ENCODE data around the gene PPIH. TPM values are rescaled to one million over a fixed set of nuclear protein-coding genes. Genes with fewer than 3 reads are reported as not detected.

Gene PPIH
- total RNA-seq, 1 donor from 2014 or later: 2.2 TPM

GRCh38 chr1:42669936-42670335 is 11.7 kb downstream of the PPIH start:
- no peak for TF ChIP-seq CTCF (IDR thresholded peaks at IDR 0.05)
- H3K4me3 ChIP-seq: no peak overlapping the region
- intact Hi-C loops (cut with DNase I): no loop called here
- H3K27ac ChIP-seq: no peak overlapping the region
- H3K4me1 ChIP-seq: no peaks in the 10 kb centered on the region
- peaks cover 27 to 43% of the 10 kb centered on the region in 2 donors for H3K36me3 ChIP-seq
- no peak for DNase-seq (ENCODE audit: low spot score in 2 of 2)
- H3K27me3 ChIP-seq: no peaks in the 10 kb centered on the region
- H3K9me3 ChIP-seq: no peaks in the 10 kb centered on the region

- TF ChIP-seq CTCF (IDR thresholded peaks at IDR 0.05): no peak
- Histone ChIP-seq H3K27me3 (no peaks in the 10 kb centered on the region), H3K4me3 (no peak overlapping the region), H3K9me3 (no peaks in the 10 kb centered on the region), H3K36me3 (peaks cover 22 to 42% of the 10 kb centered on the region in 2 donors), H3K27ac (no peak overlapping the region), H3K4me1 (no peaks in the 10 kb centered on the region)
- no peak for DNase-seq (ENCODE audit: low spot score in 2 of 2)
- intact Hi-C loops (cut with DNase I): no loop called here
These were observed 12.2 kb downstream of the PPIH start for GRCh38 chr1:42670425-42670824.

DNA sequence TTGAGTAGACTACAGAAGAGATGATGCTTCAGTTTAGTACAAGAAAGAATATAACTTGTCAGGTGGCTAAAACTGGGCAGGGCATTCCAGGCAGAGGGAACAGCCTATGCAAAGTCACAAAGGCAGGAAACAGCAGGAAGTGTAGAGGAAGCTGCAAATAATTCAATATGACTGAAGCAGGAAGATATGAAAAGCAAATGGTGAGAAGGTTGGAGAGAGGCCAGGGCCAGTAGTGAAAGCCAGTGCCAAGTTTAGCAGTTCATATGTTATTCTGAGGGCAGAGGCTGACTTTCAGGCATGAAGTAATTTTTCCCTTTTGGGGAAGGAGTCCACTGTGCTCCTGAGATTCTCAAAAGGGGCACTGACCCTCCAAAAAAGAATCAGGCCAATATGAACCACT is 16.0 kb downstream of the PPIH start:
- H3K4me3 ChIP-seq: no peak overlapping the region
- H3K9me3 ChIP-seq: no peaks in the 10 kb centered on the region
- no peak for DNase-seq (ENCODE audit: low spot score in 2 of 2)
- no peaks in the 10 kb centered on the region for H3K27me3 ChIP-seq
- peak overlapping the region in 1 of 2 donors; percentile 24 for H3K27ac ChIP-seq
- no peak for TF ChIP-seq CTCF (IDR thresholded peaks at IDR 0.05)
- H3K4me1 ChIP-seq: no peaks in the 10 kb centered on the region
- intact Hi-C loops (cut with DNase I): no loop called here
- H3K36me3 ChIP-seq: peaks cover 3 to 16% of the 10 kb centered on the region in 2 donors

DNA sequence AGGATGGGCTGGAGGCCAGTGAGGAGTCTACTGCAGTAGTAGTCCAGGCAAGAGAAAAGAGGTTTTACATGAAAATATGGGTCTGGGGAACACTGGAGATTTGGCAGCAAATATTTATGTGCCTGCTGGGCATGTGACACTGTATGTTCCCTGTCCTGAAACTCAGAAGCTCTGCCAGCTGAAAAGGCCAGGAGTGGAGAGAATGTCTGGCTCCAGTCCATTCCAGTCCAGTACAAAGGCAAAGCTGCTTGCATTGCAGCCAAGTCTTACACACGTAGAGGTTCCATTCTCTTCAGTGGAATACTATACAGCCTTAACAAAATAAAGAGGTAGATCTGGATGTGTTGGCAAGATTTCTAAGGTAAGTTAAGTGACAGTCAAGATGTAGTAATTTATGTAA is 16.5 kb downstream of the PPIH start:
- H3K4me3 ChIP-seq: no peak overlapping the region
- TF ChIP-seq CTCF (IDR thresholded peaks at IDR 0.05): no peak
- peaks cover 3 to 14% of the 10 kb centered on the region in 2 donors for H3K36me3 ChIP-seq
- H3K4me1 ChIP-seq: no peaks in the 10 kb centered on the region
- H3K27ac ChIP-seq: peak overlapping the region in 1 of 2 donors; percentile 24
- no peaks in the 10 kb centered on the region for H3K27me3 ChIP-seq
- DNase-seq (ENCODE audit: low spot score in 2 of 2): no peak
- intact Hi-C loops (cut with DNase I): no loop called here
- no peaks in the 10 kb centered on the region for H3K9me3 ChIP-seq

DNA sequence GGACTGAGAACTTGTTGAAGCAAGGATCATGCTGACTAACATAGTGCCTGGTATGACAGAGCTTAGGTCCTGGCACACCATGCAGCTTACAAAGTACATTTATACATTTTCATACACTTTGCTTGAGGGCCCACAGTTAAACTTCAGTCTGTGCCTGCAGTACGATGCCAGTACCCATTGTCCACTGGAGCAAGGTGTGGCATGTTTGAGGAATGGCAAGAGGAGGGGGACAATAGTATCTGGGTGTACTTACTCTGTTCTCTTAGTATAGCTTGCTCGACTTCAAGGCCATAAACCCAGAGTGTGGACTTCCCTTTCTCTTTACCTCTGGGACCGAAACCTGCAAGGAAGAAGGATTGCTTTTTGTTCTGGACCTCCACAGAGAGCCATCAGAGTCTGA is 17.2 kb downstream of the PPIH start:
- Histone ChIP-seq H3K9me3 (no peaks in the 10 kb centered on the region), H3K27ac (no peak overlapping the region), H3K4me1 (peaks cover 0 to 1% of the 10 kb centered on the region in 2 donors), H3K27me3 (no peaks in the 10 kb centered on the region), H3K36me3 (peaks cover 3 to 9% of the 10 kb centered on the region in 2 donors), H3K4me3 (no peak overlapping the region)
- DNase-seq (ENCODE audit: low spot score in 2 of 2): no peak
- TF ChIP-seq CTCF (IDR thresholded peaks at IDR 0.05): no peak
- intact Hi-C loops (cut with DNase I): no loop called here

DNA sequence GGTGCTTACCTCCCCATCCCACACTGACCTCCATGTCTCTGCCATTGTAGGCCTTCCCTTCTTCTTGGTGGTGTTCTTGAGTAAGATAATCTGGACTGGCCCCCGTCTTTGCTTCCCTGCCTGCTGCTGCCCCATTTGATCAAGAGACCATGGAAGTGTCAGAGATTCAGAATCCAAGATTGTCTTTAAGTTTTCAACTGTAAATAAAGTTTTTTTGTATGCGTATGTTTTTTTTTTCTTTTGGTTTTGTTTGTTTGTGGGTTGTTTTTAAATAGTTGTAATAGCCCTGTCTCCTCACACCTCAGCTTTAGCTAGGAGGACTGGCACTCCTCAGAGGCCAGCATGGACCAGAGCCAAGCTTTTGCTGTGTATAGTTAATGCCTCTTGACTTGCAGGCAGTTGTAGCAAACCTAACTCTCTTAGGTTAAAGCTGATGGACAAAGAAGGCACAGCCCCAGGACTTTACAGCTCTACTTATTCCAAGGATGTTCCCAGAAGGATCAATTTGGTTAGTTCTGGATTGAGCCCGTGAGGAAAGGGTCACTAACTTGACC is 18.4 kb downstream of the PPIH start:
- Histone ChIP-seq H3K4me3 (no peak overlapping the region), H3K27ac (no peak overlapping the region), H3K4me1 (peaks cover 0 to 9% of the 10 kb centered on the region in 2 donors), H3K9me3 (no peaks in the 10 kb centered on the region), H3K36me3 (peaks cover 0 to 9% of the 10 kb centered on the region in 2 donors), H3K27me3 (no peaks in the 10 kb centered on the region)
- intact Hi-C loops (cut with DNase I): no loop called here
- no peak for TF ChIP-seq CTCF (IDR thresholded peaks at IDR 0.05)
- DNase-seq (ENCODE audit: low spot score in 2 of 2): no peak

Data from ascending aorta (tissue), 2 donors.